HepG2 (cell line): Measurements from ENCODE around the gene UMOD. TPM values are rescaled to one million over a fixed set of nuclear protein-coding genes. Genes with fewer than 3 reads are reported as not detected.

Experiments used
- ARID3A ChIP-seq: IDR thresholded peaks from 2 replicates; pipeline ENCODE4 v1.6.1; 2012; ENCODE audit warnings: low read depth, low read length, improper control_type of control experiment
- ATF6 ChIP-seq: sonication (generic); formaldehyde crosslinking; conservative IDR thresholded peaks from 2 replicates; pipeline ENCODE4 v1.4.0; 2020; ENCODE audit warnings: missing genetic modification reagents
- CTCF ChIP-seq: sonication (generic); formaldehyde crosslinking; IDR thresholded peaks from 2 replicates; pipeline ENCODE4 v1.5.0; 2020; ENCODE audit warnings: mild to moderate bottlenecking, missing genetic modification reagents, moderate library complexity
- DMAP1 ChIP-seq: IDR thresholded peaks from 2 replicates; pipeline ENCODE4 v1.6.1; 2016
- DRAP1 ChIP-seq: IDR thresholded peaks from 2 replicates; pipeline ENCODE4 v1.6.1; 2016; ENCODE audit warnings: missing genetic modification reagents, missing compliant biosample characterization
- FOSL2 ChIP-seq: sonication (generic); formaldehyde crosslinking; IDR thresholded peaks from 2 replicates; pipeline ENCODE4 v1.4.0; 2020; ENCODE audit warnings: missing genetic modification reagents
- GATAD2A ChIP-seq: IDR thresholded peaks from 2 replicates; pipeline ENCODE4 v1.6.1; 2016
- HOXA5 ChIP-seq: sonication (generic); formaldehyde crosslinking; IDR thresholded peaks from 2 replicates; pipeline ENCODE4 v1.4.0; 2020; ENCODE audit warnings: missing genetic modification reagents
- JUND ChIP-seq: sonication (generic); formaldehyde crosslinking; IDR thresholded peaks from 2 replicates; pipeline ENCODE4 v1.8.0; 2022; ENCODE audit warnings: mild to moderate bottlenecking, missing genetic modification reagents
- KDM2A ChIP-seq: sonication (generic); formaldehyde crosslinking; IDR thresholded peaks from 2 replicates; pipeline ENCODE4 v1.4.0; 2020; ENCODE audit warnings: low read depth, missing genetic modification reagents, borderline replicate concordance
- MBNL3 ChIP-seq: fragments of 250-450 bp; sonication (Bioruptor Pico); conservative IDR thresholded peaks from 2 replicates; pipeline ENCODE4 v1.8.0; 2022; ENCODE audit warnings: mild to moderate bottlenecking, inconsistent platforms
- MIXL1 ChIP-seq: IDR thresholded peaks from 2 replicates; pipeline ENCODE4 v1.6.1; 2016
- SAFB2 ChIP-seq: sonication (generic); formaldehyde crosslinking; IDR thresholded peaks from 2 replicates; pipeline ENCODE4 v1.5.1; 2020; ENCODE audit warnings: missing genetic modification reagents, low read depth, mild to moderate bottlenecking, borderline replicate concordance
- SOX6 ChIP-seq, 2 experiments: fragments of 450-650 bp in 1 of 2; sonication (generic) in 1 of 2; formaldehyde crosslinking in 1 of 2; IDR thresholded peaks; 2 replicates each; pipeline versions ENCODE4 v1.4.0 to v1.6.1; 2017 to 2020; ENCODE audit warnings: antibody characterized with exemption in 1 of 2, mild to moderate bottlenecking in 1 of 2, missing genetic modification reagents in 1 of 2
- TBX2 ChIP-seq: sonication (generic); formaldehyde crosslinking; IDR thresholded peaks from 2 replicates; pipeline ENCODE4 v1.5.0; 2020; ENCODE audit warnings: missing genetic modification reagents, mild to moderate bottlenecking, borderline replicate concordance
- THAP11 ChIP-seq: IDR thresholded peaks from 2 replicates; pipeline ENCODE4 v1.6.1; 2016; ENCODE audit warnings: missing biosample characterization, missing genetic modification reagents
- UBTF ChIP-seq: sonication (generic); formaldehyde crosslinking; IDR thresholded peaks from 2 replicates; pipeline ENCODE4 v1.4.0; 2020; ENCODE audit warnings: mild to moderate bottlenecking, missing genetic modification reagents
- XRCC5 ChIP-seq: fragments of 200-400 bp; formaldehyde crosslinking; optimal IDR thresholded peaks from 2 replicates; pipeline ENCODE3; 2017; ENCODE audit warnings: mild to moderate bottlenecking, low read length
- ZNF333 ChIP-seq: sonication (generic); formaldehyde crosslinking; IDR thresholded peaks from 2 replicates; pipeline ENCODE4 v1.4.0; 2020; ENCODE audit warnings: mild to moderate bottlenecking, missing genetic modification reagents, borderline replicate concordance
- ZNF567 ChIP-seq: sonication (generic); formaldehyde crosslinking; IDR thresholded peaks from 2 replicates; pipeline ENCODE4 v1.8.1; 2023; ENCODE audit warnings: mild to moderate bottlenecking, missing genetic modification reagents, borderline replicate concordance
- polyA plus RNA-seq, 8 experiments: library from polyadenylated mRNA; depleted of rRNA in 3 of 8; stranded (reverse) in 7 of 8; unstranded in 1 of 8; fragments of >200 nt; fragmentation: Illumina TruSeq in 4 of 8; extraction: Trizol in 4 of 8; gene quantifications; 2 replicates each; pipeline versions ENCODE4 v1.2.1 to v1.2.3, GENCODE V29; 2011 to 2016; ENCODE audit warnings: low read depth in 4 of 8, missing spikeins in 1 of 8, mixed read lengths in 1 of 8; ENCODE audit not compliant: insufficient read depth in 1 of 8
- total RNA-seq, 5 experiments: library from RNA; depleted of rRNA; stranded (reverse); fragments of >200 nt; fragmentation: Illumina TruSeq; extraction: Trizol; gene quantifications; 2 replicates each; pipeline ENCODE4 v1.2.3, GENCODE V29; 2016; ENCODE audit warnings: low read depth in 1 of 5

Gene UMOD
- total and polyA plus RNA-seq, 2 of the 13 experiments (the other 11 are each of a cell fraction or from before 2014, with no cell fraction given): not detected

- TF ChIP-seq UBTF (CRISPR knock-in tag) (peak; percentile 22; the same call in 1 of the 2 replicates), THAP11 (0 out of 2 replicates have a peak, but pooled peaks have one; percentile 29), GATAD2A (CRISPR knock-in tag) (0 out of 2 replicates have a peak, but pooled peaks have one; percentile 25), ZNF333 (CRISPR knock-in tag) (0 out of 2 replicates have a peak, but pooled peaks have one; percentile 53), HOXA5 (CRISPR knock-in tag) (peak; percentile 72; the same call in 1 of the 2 replicates), MBNL3 (CRISPR knock-in tag) (0 out of 2 replicates have a peak, but pooled peaks have one; percentile 62), ZNF567 (0 out of 2 replicates have a peak, but pooled peaks have one; percentile 46), KDM2A (CRISPR knock-in tag) (peak; percentile 57; the same call in 1 of the 2 replicates), ATF6 (CRISPR knock-in tag) (0 out of 2 replicates have a peak, but pooled peaks have one; percentile 37), TBX2 (CRISPR knock-in tag) (peak; percentile 21; the same call in 1 of the 2 replicates), SOX6 (IDR thresholded peaks at IDR 0.05) (no peak), SOX6 (CRISPR knock-in tag; IDR thresholded peaks at IDR 0.05) (no peak), ARID3A (peak; percentile 38; the same call in 1 of the 2 replicates), MIXL1 (CRISPR knock-in tag) (peak; percentile 68; the same call in 1 of the 2 replicates), SAFB2 (peak; percentile 38; the same call in 1 of the 2 replicates), DMAP1 (no peak), DRAP1 (peak; percentile 19; the same call in 1 of the 2 replicates), CTCF (CRISPR knock-in tag) (peak; percentile 93), FOSL2 (CRISPR knock-in tag) (peak; percentile 35; the same call in 1 of the 2 replicates), XRCC5 (peak; percentile 82), JUND (CRISPR knock-in tag) (0 out of 2 replicates have a peak, but pooled peaks have one; percentile 21)
These were observed 30.9 kb upstream of the UMOD start (continued) for GRCh38 chr16:20383106-20384029.
